D721Med (cell line): ENCODE data around the gene MSANTD2.

Source experiments
- DNase-seq: peaks from one replicate; pipeline ENCODE4 v3.0.0; 2011; ENCODE audit warnings: low spot score; ENCODE audit not compliant: insufficient read length
- FAIRE-seq: peaks from 2 replicates; lab custom pipeline; 2011; peaks lifted over from hg19 to GRCh38; lab: Jason Lieb, UNC
- TF ChIP-seq, protein P1 (sequence below): IDR thresholded peaks from 2 replicates; pipeline ENCODE4 v1.5.1; 2012; ENCODE audit warnings: mild to moderate bottlenecking, control low read depth; ENCODE audit not compliant: insufficient read depth; ENCODE audit errors: missing control alignments

Gene MSANTD2

DNA sequence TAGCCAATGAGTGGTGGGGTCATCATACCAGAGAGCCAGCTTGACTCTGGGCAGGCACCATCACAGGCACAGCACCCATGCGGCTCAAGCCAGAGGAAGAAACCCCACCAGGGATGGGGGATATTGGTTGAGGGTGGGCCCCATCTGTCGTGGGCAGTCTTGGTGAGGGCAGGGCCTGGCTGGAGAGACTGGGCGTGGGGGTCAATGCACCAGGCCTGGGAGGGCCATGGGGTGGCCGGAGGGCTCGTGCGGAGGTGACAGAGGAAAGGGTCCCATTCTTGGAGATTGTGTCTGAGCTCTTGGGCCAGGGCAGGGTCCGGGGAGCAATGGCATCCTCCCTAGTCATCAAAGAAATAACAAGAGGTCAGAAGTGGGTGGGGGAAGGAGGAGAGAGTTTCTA is 46.6 kb downstream of the MSANTD2 start:
- TF ChIP-seq, protein P1, sequence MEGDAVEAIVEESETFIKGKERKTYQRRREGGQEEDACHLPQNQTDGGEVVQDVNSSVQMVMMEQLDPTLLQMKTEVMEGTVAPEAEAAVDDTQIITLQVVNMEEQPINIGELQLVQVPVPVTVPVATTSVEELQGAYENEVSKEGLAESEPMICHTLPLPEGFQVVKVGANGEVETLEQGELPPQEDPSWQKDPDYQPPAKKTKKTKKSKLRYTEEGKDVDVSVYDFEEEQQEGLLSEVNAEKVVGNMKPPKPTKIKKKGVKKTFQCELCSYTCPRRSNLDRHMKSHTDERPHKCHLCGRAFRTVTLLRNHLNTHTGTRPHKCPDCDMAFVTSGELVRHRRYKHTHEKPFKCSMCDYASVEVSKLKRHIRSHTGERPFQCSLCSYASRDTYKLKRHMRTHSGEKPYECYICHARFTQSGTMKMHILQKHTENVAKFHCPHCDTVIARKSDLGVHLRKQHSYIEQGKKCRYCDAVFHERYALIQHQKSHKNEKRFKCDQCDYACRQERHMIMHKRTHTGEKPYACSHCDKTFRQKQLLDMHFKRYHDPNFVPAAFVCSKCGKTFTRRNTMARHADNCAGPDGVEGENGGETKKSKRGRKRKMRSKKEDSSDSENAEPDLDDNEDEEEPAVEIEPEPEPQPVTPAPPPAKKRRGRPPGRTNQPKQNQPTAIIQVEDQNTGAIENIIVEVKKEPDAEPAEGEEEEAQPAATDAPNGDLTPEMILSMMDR = no peak
- FAIRE-seq (no peak), DNase-seq (no peak)

DNA sequence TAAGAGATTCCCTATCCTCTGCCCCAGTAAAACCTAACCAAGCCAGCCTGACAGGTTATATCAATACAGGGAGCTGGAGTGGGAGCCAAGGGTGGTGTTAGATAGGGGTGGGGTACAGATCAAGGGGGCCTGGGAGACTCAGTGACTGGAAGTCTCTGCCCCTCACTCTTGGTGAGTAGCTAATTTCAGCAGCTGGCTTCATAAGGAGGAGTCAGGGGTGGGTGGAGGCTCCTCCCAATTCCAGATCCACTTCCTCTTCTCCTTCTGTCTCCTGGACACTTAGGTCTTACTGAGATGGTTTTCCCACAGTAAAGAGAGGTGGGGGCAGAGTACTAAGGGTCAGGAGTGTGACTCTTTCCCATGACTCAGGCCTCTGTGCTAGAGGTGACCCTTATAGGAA is 47.0 kb downstream of the MSANTD2 start:
- no peak for DNase-seq
- FAIRE-seq = no peak
- TF ChIP-seq, protein P1 = no peak

DNA sequence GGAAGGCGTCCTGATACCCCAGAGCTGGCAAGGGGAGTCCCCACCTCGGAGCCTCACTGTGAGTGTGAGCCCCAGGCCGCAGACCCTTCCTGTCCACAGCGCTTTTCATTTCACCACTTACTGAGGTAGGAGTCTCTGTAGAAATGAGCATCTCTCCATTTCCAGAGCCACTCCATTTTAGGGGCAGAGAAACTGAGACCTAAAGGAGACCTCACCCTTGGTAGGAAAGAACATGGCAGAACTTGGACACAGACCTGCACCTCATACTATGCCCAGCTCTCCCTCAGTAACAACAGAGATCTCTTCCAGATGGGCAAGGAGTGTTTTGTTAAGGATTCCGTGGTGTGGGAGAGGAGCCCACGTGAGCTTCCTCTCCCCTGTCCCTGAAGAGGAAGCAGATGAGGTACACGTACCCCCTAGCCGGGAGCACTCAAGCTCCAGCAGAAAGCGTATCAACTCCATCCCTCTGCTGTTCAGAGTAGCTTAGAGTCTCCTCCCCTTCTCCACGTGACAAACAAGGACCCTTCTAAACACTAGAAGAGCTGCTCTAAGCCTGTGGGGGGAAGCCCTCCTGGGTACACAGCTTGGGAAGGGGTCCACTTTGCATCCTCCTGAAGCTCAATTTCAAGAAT is 47.6 kb downstream of the MSANTD2 start:
- FAIRE-seq (no peak), DNase-seq (no peak)
- TF ChIP-seq, protein P1 = no peak

DNA sequence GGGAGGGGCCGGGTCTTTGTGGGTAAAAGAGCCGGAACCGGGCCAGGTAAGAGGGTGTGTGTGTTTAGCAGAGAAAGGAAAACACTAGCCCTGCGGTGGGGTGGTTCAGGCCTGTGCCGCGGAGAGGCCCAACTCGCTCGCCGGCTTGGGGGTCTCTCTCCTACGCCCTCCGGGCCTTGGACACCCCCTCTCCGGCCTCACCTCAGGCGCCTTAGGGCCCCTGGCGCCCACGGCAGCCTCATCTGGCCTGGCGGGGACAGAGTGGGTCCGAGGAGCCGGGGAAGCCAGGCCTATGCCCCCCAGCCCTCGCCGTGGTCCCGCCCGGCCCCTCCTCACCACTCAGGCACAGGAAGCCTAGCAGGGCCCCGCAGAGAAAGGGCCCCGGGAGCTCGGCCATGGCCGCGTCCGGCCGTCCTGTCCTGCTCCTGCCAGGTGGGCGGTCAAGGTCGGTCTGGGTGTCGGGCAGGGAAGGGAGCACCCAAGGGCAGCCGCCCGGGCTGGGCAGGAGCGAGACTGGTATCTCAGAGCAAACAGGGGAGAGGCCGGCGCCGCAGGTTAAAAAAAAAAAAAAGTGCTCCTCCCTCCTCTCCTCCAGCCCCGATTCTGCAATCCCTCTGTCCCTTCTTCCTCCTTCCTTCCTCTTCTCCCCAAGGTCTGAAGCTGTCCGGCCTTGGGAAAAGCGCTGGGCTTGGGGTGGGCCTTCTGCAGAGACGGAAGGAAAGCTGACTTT is 48.3 kb downstream of the MSANTD2 start, which contains the start of gene VSIG2:
Gene VSIG2, minus strand, starts transcription at position 515 of the 730 bp plus-strand sequence. Its CDS starts 118 bp downstream, at position 397.
- TF ChIP-seq, protein P1 = no peak
- DNase-seq (no peak), FAIRE-seq (no peak)

DNA sequence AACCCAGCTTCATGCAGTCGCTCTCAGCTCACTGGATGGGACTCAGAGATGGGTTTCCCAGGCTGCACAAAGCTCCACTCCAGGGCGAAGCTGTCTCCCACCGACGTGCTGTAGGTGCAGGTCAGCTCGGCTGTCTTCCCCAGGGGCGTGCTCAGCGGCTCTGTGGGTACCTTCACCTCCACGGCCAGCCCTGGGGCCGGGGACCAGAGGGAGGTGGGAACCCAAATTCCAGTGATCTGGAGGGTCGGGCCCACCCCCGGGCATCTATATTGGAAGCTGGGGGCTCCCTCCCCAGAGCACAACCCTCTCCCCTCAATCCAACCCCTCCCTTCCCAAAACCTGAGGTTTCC is 48.8 kb downstream of the MSANTD2 start:
- DNase-seq (no peak), FAIRE-seq (no peak)
- TF ChIP-seq, protein P1 = no peak

DNA sequence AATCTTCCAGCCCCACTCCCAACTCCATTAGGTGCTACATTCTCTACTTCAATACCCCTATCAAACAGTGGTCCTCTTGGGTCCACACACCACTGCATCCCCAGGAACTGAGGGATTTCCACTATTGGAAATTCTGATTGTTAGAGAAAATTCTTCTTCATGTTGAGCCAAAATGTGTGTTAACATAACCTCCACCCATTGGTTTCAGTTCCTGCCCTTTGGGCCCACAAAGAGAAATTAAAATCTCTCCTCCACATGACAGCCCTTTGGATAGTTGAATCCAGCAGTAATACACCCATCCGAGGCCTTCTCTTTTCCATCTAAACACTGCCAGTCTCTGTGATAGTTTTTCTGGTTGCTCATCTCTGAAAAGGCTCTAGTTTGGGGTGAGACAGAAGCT is 50.3 kb downstream of the MSANTD2 start:
- TF ChIP-seq, protein P1 = no peak
- DNase-seq = no peak
- no peak for FAIRE-seq
